WTC11 (cell line): ENCODE measurements around the gene GRM5. TPM values are rescaled to one million over a fixed set of nuclear protein-coding genes. Genes with fewer than 3 reads are reported as not detected.

ENCODE experiments used
- ATAC-seq: fragments of 200-7000 bp; cut with Tn5 transposase; 2 replicates; pipeline ENCODE4 v1.10.0; 2021; ENCODE audit warnings: mild to moderate bottlenecking, moderate library complexity
- CTCF ChIA-PET: fragments of 300-600 bp; sonication (Branson Sonifier 250); formaldehyde crosslinking; loops from one replicate; lab custom pipeline; 2021; ENCODE audit warnings: antibody characterized with exemption; lab: Charles Lee
- POLR2A ChIA-PET: fragments of 350-600 bp; sonication (Branson Sonifier 250); formaldehyde crosslinking; loops from one replicate; lab custom pipeline; 2021; ENCODE audit warnings: antibody characterized with exemption; lab: Charles Lee
- DNase-seq: peaks from one replicate; pipeline ENCODE4 v3.0.0; 2021; ENCODE audit warnings: low spot score
- H3K27ac Mint-ChIP-seq: 2 replicates; pipeline ENCODE4 v1.8.0; 2021; ENCODE audit warnings: mixed read lengths
- H3K27me3 Mint-ChIP-seq: 2 replicates; pipeline ENCODE4 v1.8.0; 2021; ENCODE audit warnings: low read depth, mild to moderate bottlenecking, moderate library complexity, mixed read lengths
- H3K36me3 Mint-ChIP-seq: 2 replicates; pipeline ENCODE4 v1.8.0; 2021; ENCODE audit warnings: mixed read lengths
- H3K4me1 Mint-ChIP-seq: 2 replicates; pipeline ENCODE4 v1.8.0; 2022; ENCODE audit warnings: mixed read lengths
- H3K4me3 Mint-ChIP-seq: 2 replicates; pipeline ENCODE4 v1.8.0; 2021; ENCODE audit warnings: mild to moderate bottlenecking, moderate library complexity, mixed read lengths
- H3K9me3 Mint-ChIP-seq: 2 replicates; pipeline ENCODE4 v1.8.0; 2021; ENCODE audit warnings: mixed read lengths
- ATF1 ChIP-seq: sonication (generic); formaldehyde crosslinking; IDR thresholded peaks from 2 replicates; pipeline ENCODE4 v1.8.1; 2023; ENCODE audit warnings: mild to moderate bottlenecking, moderate library complexity, missing genetic modification reagents
- ATF6 ChIP-seq: sonication (generic); formaldehyde crosslinking; IDR thresholded peaks from 2 replicates; pipeline ENCODE4 v1.8.1; 2023; ENCODE audit warnings: mild to moderate bottlenecking, missing genetic modification reagents
- CDX4 ChIP-seq: fragments of 250-450 bp; sonication (Bioruptor Pico); IDR thresholded peaks from 2 replicates; pipeline ENCODE4 v1.9.0; 2021; ENCODE audit warnings: moderate library complexity, mild to moderate bottlenecking, inconsistent platforms, borderline replicate concordance
- CTCF ChIP-seq: fragments of 200-600 bp; IDR thresholded peaks from 2 replicates; pipeline ENCODE4 v1.8.0; 2022; ENCODE audit warnings: antibody characterized with exemption
- EMX1 ChIP-seq: fragments of 250-450 bp; sonication (Bioruptor Pico); IDR thresholded peaks from 2 replicates; pipeline ENCODE4 v1.8.0; 2021; ENCODE audit warnings: mild to moderate bottlenecking
- FOXP1 ChIP-seq: sonication (generic); formaldehyde crosslinking; IDR thresholded peaks from 2 replicates; pipeline ENCODE4 v1.8.0; 2022; ENCODE audit warnings: missing genetic modification reagents, mild to moderate bottlenecking, moderate library complexity, borderline replicate concordance
- GTF2I ChIP-seq: fragments of 250-450 bp; sonication (Bioruptor Pico); conservative IDR thresholded peaks from 2 replicates; pipeline ENCODE4 v1.4.0; 2021; ENCODE audit warnings: mild to moderate bottlenecking
- HMGA2 ChIP-seq: fragments of 250-450 bp; sonication (Bioruptor Pico); IDR thresholded peaks from 2 replicates; pipeline ENCODE4 v1.4.0; 2021; ENCODE audit warnings: mild to moderate bottlenecking, moderate library complexity
- MLX ChIP-seq: sonication (generic); formaldehyde crosslinking; IDR thresholded peaks from 2 replicates; pipeline ENCODE4 v1.8.1; 2023; ENCODE audit warnings: mild to moderate bottlenecking, missing genetic modification reagents, moderate library complexity
- NFYB ChIP-seq: sonication (generic); formaldehyde crosslinking; conservative IDR thresholded peaks from 2 replicates; pipeline ENCODE4 v1.8.0; 2022; ENCODE audit warnings: low read depth, missing genetic modification reagents
- RORB ChIP-seq: fragments of 250-450 bp; sonication (Bioruptor Pico); IDR thresholded peaks from 2 replicates; pipeline ENCODE4 v1.9.0; 2021; ENCODE audit warnings: mild to moderate bottlenecking
- SOX15 ChIP-seq: fragments of 250-450 bp; sonication (Bioruptor Pico); IDR thresholded peaks from 2 replicates; pipeline ENCODE4 v1.9.0; 2021; ENCODE audit warnings: mild to moderate bottlenecking
- TCF7 ChIP-seq: sonication (generic); formaldehyde crosslinking; IDR thresholded peaks from 2 replicates; pipeline ENCODE4 v1.8.0; 2022; ENCODE audit warnings: mild to moderate bottlenecking, low read depth, missing genetic modification reagents, moderate library complexity
- TEAD1 ChIP-seq: sonication (generic); formaldehyde crosslinking; IDR thresholded peaks from 2 replicates; pipeline ENCODE4 v1.8.0; 2022; ENCODE audit warnings: mild to moderate bottlenecking, missing genetic modification reagents
- TEAD4 ChIP-seq: sonication (generic); formaldehyde crosslinking; IDR thresholded peaks from 2 replicates; pipeline ENCODE4 v1.8.0; 2022; ENCODE audit warnings: mild to moderate bottlenecking, missing genetic modification reagents
- USF1 ChIP-seq: sonication (generic); formaldehyde crosslinking; IDR thresholded peaks from 2 replicates; pipeline ENCODE4 v1.8.0; 2022; ENCODE audit warnings: mild to moderate bottlenecking, missing genetic modification reagents
- ZBTB43 ChIP-seq: sonication (generic); formaldehyde crosslinking; IDR thresholded peaks from 2 replicates; pipeline ENCODE4 v1.8.1; 2023; ENCODE audit warnings: mild to moderate bottlenecking, missing genetic modification reagents
- ZNF232 ChIP-seq: sonication (generic); formaldehyde crosslinking; IDR thresholded peaks from 2 replicates; pipeline ENCODE4 v1.8.0; 2022; ENCODE audit warnings: mild to moderate bottlenecking, missing genetic modification reagents
- ZNF416 ChIP-seq: fragments of 250-450 bp; sonication (Bioruptor Pico); IDR thresholded peaks from 2 replicates; pipeline ENCODE4 v1.9.0; 2021; ENCODE audit warnings: mild to moderate bottlenecking, inconsistent platforms
- ZNF532 ChIP-seq: fragments of 250-450 bp; sonication (Bioruptor Pico); IDR thresholded peaks from 2 replicates; pipeline ENCODE4 v1.9.0; 2021; ENCODE audit warnings: mild to moderate bottlenecking, borderline replicate concordance
- total RNA-seq: library from RNA; stranded (reverse); gene quantifications from 3 replicates; pipeline ENCODE4 v1.2.3, GENCODE V29; 2021

The GRM5 gene
- total RNA-seq, 1 experiment from 2014 or later: 0.13 TPM

- no peaks in the 10 kb centered on the region for H3K36me3 Mint-ChIP-seq
- H3K4me3 Mint-ChIP-seq: no peak overlapping the region
- POLR2A ChIA-PET: interaction anchor here (1.0 kb wide), 1 partner anchor 177 kb away, joined by 3 read pairs; no protein-coding TSS in a partner anchor
- H3K4me1 Mint-ChIP-seq: peaks cover 4% of the 10 kb centered on the region
- H3K27me3 Mint-ChIP-seq: no peaks in the 10 kb centered on the region
- peak; percentile 95 for ATAC-seq
- TF ChIP-seq CTCF (peak; percentile 79), TEAD1 (CRISPR knock-in tag) (no peak), GTF2I (CRISPR knock-in tag) (no peak), ATF6 (CRISPR knock-in tag) (no peak), MLX (no peak), EMX1 (CRISPR knock-in tag) (no peak), SOX15 (CRISPR knock-in tag) (no peak)
- TF ChIP-seq, all 79 proteins: peak for 1
- CTCF ChIA-PET: interaction anchor here (0.5 to 1.8 kb wide), 34 partner anchors 8 to 762 kb away, joined by 3 to 17 read pairs (median 4); partner anchors contain the start of gene CTSC
- no peak overlapping the region for H3K27ac Mint-ChIP-seq
- no peaks in the 10 kb centered on the region for H3K9me3 Mint-ChIP-seq
- peak; percentile 53 for DNase-seq
Observed at GRCh38 chr11:88484873-88485621, 580.7 kb downstream of the GRM5 start.

- no peak overlapping the region for H3K4me3 Mint-ChIP-seq
- H3K9me3 Mint-ChIP-seq: no peaks in the 10 kb centered on the region
- no peaks in the 10 kb centered on the region for H3K36me3 Mint-ChIP-seq
- peaks cover 4% of the 10 kb centered on the region for H3K4me1 Mint-ChIP-seq
- POLR2A ChIA-PET: no interaction called here
- no peak for DNase-seq
- CTCF ChIA-PET: no interaction called here
- no peak overlapping the region for H3K27ac Mint-ChIP-seq
- ATAC-seq: no peak
- H3K27me3 Mint-ChIP-seq: no peaks in the 10 kb centered on the region
- TF ChIP-seq NFYB (no peak), TEAD4 (CRISPR knock-in tag) (no peak), RORB (CRISPR knock-in tag) (no peak), FOXP1 (CRISPR knock-in tag) (no peak), ATF1 (CRISPR knock-in tag) (no peak), ZNF232 (CRISPR knock-in tag) (no peak), CTCF (no peak), CDX4 (no peak), ZNF416 (CRISPR knock-in tag) (no peak), ZNF532 (CRISPR knock-in tag) (no peak), USF1 (CRISPR knock-in tag) (no peak), HMGA2 (CRISPR knock-in tag) (no peak), ZBTB43 (CRISPR knock-in tag) (no peak), TCF7 (CRISPR knock-in tag) (no peak)
Observed at GRCh38 chr11:88482871-88483301, 582.9 kb downstream of the GRM5 start.
